ENCODE measurements around the gene ABCA13.

ABCA13 gene

DNA sequence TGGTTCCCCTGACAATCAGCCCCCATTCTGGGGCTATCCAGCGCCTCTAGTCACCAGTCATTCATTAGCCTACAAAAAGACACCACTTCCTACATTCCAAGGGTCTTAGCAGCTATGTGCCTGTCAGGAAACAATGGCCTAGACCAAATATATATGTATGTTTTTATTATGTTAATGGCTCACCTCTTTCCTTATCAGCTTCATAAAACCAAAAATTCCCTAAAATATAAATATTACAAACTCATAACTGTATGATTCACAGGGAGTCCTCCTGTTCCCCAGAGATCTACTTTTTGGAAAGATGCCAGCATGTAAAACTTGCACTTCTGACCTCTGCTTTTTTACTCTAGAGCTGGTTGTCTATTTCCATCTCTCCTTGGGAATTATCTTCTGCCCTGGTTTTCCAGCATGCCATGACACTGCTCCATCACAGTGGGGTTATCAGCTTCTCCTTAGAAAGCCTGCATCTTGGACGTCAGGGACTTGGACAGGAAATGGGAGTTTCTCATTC lies 79.2 kb downstream of the ABCA13 start:
- DNase-seq: no peak
- no peaks in the 10 kb centered on the region for H3K9me3 ChIP-seq
- H3K27me3 ChIP-seq: no peaks in the 10 kb centered on the region
- H3K27ac ChIP-seq: no peak overlapping the region
- H3K4me1 ChIP-seq: no peaks in the 10 kb centered on the region
- TF ChIP-seq, protein P1, sequence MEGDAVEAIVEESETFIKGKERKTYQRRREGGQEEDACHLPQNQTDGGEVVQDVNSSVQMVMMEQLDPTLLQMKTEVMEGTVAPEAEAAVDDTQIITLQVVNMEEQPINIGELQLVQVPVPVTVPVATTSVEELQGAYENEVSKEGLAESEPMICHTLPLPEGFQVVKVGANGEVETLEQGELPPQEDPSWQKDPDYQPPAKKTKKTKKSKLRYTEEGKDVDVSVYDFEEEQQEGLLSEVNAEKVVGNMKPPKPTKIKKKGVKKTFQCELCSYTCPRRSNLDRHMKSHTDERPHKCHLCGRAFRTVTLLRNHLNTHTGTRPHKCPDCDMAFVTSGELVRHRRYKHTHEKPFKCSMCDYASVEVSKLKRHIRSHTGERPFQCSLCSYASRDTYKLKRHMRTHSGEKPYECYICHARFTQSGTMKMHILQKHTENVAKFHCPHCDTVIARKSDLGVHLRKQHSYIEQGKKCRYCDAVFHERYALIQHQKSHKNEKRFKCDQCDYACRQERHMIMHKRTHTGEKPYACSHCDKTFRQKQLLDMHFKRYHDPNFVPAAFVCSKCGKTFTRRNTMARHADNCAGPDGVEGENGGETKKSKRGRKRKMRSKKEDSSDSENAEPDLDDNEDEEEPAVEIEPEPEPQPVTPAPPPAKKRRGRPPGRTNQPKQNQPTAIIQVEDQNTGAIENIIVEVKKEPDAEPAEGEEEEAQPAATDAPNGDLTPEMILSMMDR (IDR thresholded peaks at IDR 0.05): no peak
- no peaks in the 10 kb centered on the region for H3K36me3 ChIP-seq
- H3K4me3 ChIP-seq: no peak overlapping the region
- intact Hi-C loops (cut with DNase I; ENCODE audit: low total_unique reads): no loop called here

DNA sequence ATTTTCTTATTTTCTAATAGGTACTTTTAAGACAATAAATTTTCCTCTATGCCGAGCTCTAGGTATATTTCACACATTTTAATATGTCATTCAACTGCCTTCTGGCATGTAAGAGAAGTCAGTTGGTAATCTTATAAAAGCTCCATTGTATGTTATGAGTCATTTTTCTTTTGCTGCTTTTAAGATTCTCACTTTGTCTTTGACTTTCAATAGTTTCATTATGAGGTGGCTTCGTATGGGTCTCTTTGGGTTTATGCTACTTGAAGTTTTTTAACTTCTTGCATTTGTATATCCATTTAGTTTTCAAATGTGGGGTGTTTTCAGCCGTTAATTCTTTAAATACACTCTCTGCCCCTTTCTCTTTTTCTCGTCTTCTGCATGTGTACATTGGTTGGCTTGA lies 80.5 kb downstream of the ABCA13 start:
- Histone ChIP-seq H3K27me3 (no peaks in the 10 kb centered on the region), H3K9me3 (no peaks in the 10 kb centered on the region), H3K36me3 (no peaks in the 10 kb centered on the region), H3K4me1 (no peaks in the 10 kb centered on the region), H3K27ac (no peak overlapping the region), H3K4me3 (no peak overlapping the region)
- intact Hi-C loops (cut with DNase I; ENCODE audit: low total_unique reads): no loop called here
- no peak for DNase-seq
- TF ChIP-seq, protein P1 (IDR thresholded peaks at IDR 0.05): no peak

DNA sequence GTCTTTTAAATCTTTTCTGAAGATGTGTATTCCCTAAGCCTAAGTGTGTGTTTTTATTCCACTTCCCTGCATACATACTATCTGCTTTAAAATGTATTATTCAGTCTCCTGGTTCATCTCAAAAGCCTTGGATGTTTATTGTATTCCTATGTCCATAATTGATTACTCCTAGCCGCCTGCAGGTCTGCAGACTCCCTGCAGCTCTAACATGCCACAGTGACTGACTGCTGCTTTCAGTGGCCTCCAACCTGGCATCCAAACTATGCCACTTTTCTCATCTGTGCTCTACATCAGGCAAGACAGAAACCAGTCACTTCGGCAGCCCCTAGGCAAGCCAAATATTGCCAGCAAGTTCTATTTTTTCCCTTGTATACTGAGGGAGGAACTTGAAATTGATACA lies 81.7 kb downstream of the ABCA13 start:
- DNase-seq: no peak

DNA sequence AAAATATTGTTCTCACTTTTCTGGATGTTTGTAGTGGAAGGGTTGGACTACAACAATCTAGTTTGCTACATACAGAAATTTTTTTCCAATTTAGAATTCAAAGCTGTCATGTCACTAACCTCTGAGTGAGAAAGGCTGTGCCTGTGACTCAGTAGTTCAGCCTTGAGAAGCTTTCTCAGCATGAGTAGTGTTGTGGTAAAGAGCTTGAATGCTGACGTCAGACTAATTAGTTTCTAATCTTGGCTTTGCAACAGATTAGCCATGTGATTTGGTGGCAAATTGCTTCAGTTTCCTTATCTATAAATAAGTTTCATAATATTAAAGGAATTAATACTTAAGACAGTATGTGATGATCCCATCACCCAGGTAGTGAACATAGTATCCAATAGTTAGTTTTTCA lies 83.8 kb downstream of the ABCA13 start:
- Histone ChIP-seq H3K27me3 (no peaks in the 10 kb centered on the region), H3K4me3 (no peak overlapping the region), H3K36me3 (no peaks in the 10 kb centered on the region), H3K9me3 (no peaks in the 10 kb centered on the region), H3K4me1 (no peaks in the 10 kb centered on the region), H3K27ac (no peak overlapping the region)
- DNase-seq: no peak
- TF ChIP-seq, protein P1 (IDR thresholded peaks at IDR 0.05): no peak
- intact Hi-C loops (cut with DNase I; ENCODE audit: low total_unique reads): no loop called here

More for the DNA sequence above, 81.7 kb downstream of the ABCA13 start:
- H3K4me1 ChIP-seq: no peaks in the 10 kb centered on the region
- H3K9me3 ChIP-seq: no peaks in the 10 kb centered on the region
- TF ChIP-seq, protein P1 (IDR thresholded peaks at IDR 0.05): no peak
- no peaks in the 10 kb centered on the region for H3K27me3 ChIP-seq
- intact Hi-C loops (cut with DNase I; ENCODE audit: low total_unique reads): no loop called here
- H3K27ac ChIP-seq: no peak overlapping the region
- H3K36me3 ChIP-seq: no peaks in the 10 kb centered on the region
- H3K4me3 ChIP-seq: no peak overlapping the region

DNA sequence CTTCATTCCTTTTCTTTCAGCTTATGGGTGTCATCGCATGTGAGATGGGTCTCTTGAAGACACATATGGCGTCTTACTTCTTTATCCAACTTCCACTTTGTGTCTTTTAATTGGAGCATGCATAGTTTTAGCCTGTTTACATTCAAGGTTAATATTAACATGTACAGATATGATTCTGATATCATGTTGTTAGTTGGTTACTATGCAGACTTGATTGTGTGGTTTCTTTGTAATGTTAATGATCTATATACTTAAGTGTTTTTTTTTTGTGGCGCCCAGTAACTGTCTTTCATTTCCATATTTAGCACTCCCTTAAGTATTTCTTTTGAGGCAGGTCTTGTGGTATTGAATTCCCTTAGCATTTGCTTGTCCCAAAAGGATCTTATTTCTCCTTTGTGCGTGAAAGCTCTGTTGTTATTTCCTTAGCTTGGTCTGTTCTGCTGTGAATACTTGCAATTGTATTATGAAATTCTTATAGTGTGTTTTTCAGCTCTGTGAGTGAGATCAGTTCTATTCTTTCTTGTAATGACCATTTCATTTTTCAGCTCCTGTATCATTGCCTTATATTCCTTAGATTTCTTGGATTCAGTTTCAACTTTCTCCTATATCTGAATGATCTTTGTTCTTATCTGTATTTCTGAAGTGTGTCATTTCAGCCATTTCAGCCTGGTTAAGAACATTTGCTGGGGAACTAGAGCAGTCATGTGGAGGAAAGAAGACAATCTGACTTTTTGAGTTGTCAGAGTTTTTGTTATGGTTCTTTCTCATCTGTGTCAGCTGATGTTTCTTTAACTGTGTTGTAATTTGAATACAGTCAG lies 88.4 kb downstream of the ABCA13 start:
- intact Hi-C loops (cut with DNase I; ENCODE audit: low total_unique reads): no loop called here
- TF ChIP-seq, protein P1 (IDR thresholded peaks at IDR 0.05): no peak
- DNase-seq: no peak
- Histone ChIP-seq H3K9me3 (no peaks in the 10 kb centered on the region), H3K36me3 (no peaks in the 10 kb centered on the region), H3K27me3 (no peaks in the 10 kb centered on the region), H3K4me3 (no peak overlapping the region), H3K27ac (no peak overlapping the region), H3K4me1 (no peaks in the 10 kb centered on the region)
